Measurements from ENCODE around the gene SPTBN1. TPM values are rescaled to one million over a fixed set of nuclear protein-coding genes. Genes with fewer than 3 reads are reported as not detected.

The SPTBN1 gene
- total and polyA plus RNA-seq, 2 of the 13 experiments (the other 11 are each of a cell fraction or from before 2014, with no cell fraction given) = 123 to 299 TPM

DNA sequence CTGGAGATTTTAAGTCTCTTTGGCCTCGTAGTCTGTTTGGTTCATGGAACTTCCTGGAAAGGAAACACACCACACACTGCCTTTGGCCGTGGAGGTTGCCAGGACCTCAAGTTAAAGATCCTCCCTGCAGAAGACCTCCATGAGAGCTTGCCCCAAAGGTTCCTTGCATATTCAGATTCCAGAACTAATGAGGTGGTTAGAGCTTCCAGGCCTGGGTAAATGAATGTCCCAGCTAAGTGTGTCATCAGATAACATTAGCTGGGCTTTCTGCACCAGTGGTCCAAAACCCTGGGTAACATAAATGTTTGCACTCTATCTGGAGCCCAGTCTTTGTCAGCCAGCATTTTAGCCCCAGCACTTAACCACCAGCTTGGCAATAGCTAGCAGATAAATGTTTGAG lies 145.2 kb downstream of the SPTBN1 start:
- no peaks in the 10 kb centered on the region for H3K9me3 ChIP-seq (ENCODE audit: low read length)
- peaks cover 93% of the 10 kb centered on the region for H3K4me1 ChIP-seq (ENCODE audit: insufficient read depth, low read length)
- no peak overlapping the region for H3K9ac ChIP-seq (ENCODE audit: insufficient read depth, low read depth, low read length)
- H3K27ac ChIP-seq (ENCODE audit: extremely low read length, insufficient read depth, low read length) = no peak overlapping the region
- no peak overlapping the region for H3K4me3 ChIP-seq (replicated peaks in 1 of 3; ENCODE audit: insufficient read depth in 1 of 3, low read depth in 2 of 3, low read length in 3 of 3)
- ChIA-PET POLR2A (interaction anchor here (2.6 kb wide), 1 partner anchor 11 kb away, joined by 14 read pairs; no protein-coding TSS in a partner anchor), CTCF (ENCODE audit: low intra/inter-chr PET ratio, low total read pairs) (no interaction called here)
- 96% methylated on average over 2 of the region's 2 CpGs for WGBS (ENCODE audit: low lambda C conversion rate)
- peaks cover 100% of the 10 kb centered on the region for H3K79me2 ChIP-seq (ENCODE audit: insufficient read depth, low read length)
- in situ Hi-C loops (cut with HindIII; ENCODE audit: extremely low pct_ligation_motif_present, low pct_unique_long_range_greater_than_20kb) = no loop called here
- no peaks in the 10 kb centered on the region for H3K27me3 ChIP-seq (ENCODE audit: control insufficient read depth in 1 of 2, insufficient read depth in 2 of 2, low read length in 2 of 2)
- H4K20me1 ChIP-seq (ENCODE audit: insufficient read depth, low read length) = peaks cover 97% of the 10 kb centered on the region
- no TSS peak for BruUV-seq (replicated peaks)
- peak; percentile 6; the same call in 2 of the 3 replicates for ATAC-seq
- intact Hi-C loops (cut with micrococcal nuclease; ENCODE audit: unreplicated experiment) = loop anchor here (1.0 kb wide), 1 partner anchor 26 kb away; no protein-coding TSS in a partner anchor
- FAIRE-seq = no peak
- no peak for DNase-seq (ENCODE audit: low spot score)
- H3K4me2 ChIP-seq (ENCODE audit: low read depth, low read length) = no peak overlapping the region
- peaks cover 49 to 92% of the 10 kb centered on the region in 2 experiments for H3K36me3 ChIP-seq (replicated peaks in 1 of 2; ENCODE audit: control insufficient read depth in 1 of 2, insufficient read depth in 2 of 2, low read length in 2 of 2)
- no peak overlapping the region for H2AFZ ChIP-seq (ENCODE audit: low read length)
- TF ChIP-seq ZNF180 (CRISPR knock-in tag; IDR thresholded peaks at IDR 0.05; ENCODE audit: borderline replicate concordance, low read depth) = no peak
- TF ChIP-seq NR2C2 (CRISPR knock-in tag; IDR thresholded peaks at IDR 0.05; ENCODE audit: borderline replicate concordance) = no peak
- TF ChIP-seq RXRA (CRISPR knock-in tag; IDR thresholded peaks at IDR 0.05) = no peak
- TF ChIP-seq SMYD3 (CRISPR knock-in tag; IDR thresholded peaks at IDR 0.05) = no peak
- TF ChIP-seq MEF2D (CRISPR knock-in tag; IDR thresholded peaks at IDR 0.05) = no peak
- TF ChIP-seq ZNF552 (CRISPR knock-in tag; IDR thresholded peaks at IDR 0.05; ENCODE audit: borderline replicate concordance) = no peak
- TF ChIP-seq ZNF713 (CRISPR knock-in tag; IDR thresholded peaks at IDR 0.05) = no peak
- peak; percentile 22 for TF ChIP-seq TEAD3 (CRISPR knock-in tag; optimal IDR thresholded peaks at IDR 0.05; ENCODE audit: borderline replicate concordance)
- no peak for TF ChIP-seq ZNF451 (CRISPR knock-in tag; IDR thresholded peaks at IDR 0.05)
- no peak for TF ChIP-seq ETS1 (CRISPR knock-in tag; IDR thresholded peaks at IDR 0.05)
- TF ChIP-seq RBM22 (optimal IDR thresholded peaks at IDR 0.05; ENCODE audit: low read length) = peak; percentile 51
- TF ChIP-seq ATRX (CRISPR knock-in tag; IDR thresholded peaks at IDR 0.05; ENCODE audit: borderline replicate concordance) = no peak
- no peak for TF ChIP-seq KLF12 (CRISPR knock-in tag; IDR thresholded peaks at IDR 0.05; ENCODE audit: borderline replicate concordance)
- no peak for TF ChIP-seq ZNF576 (CRISPR knock-in tag; IDR thresholded peaks at IDR 0.05)
- no peak for TF ChIP-seq ZNF337 (CRISPR knock-in tag; IDR thresholded peaks at IDR 0.05; ENCODE audit: borderline replicate concordance, low read depth)
- TF ChIP-seq ZNF761 (CRISPR knock-in tag; conservative IDR thresholded peaks at IDR 0.05) = no peak
- TF ChIP-seq ZNF607 (CRISPR knock-in tag; IDR thresholded peaks at IDR 0.05; ENCODE audit: borderline replicate concordance) = no peak
- no peak for TF ChIP-seq EHMT2 (IDR thresholded peaks at IDR 0.05; ENCODE audit: borderline replicate concordance, low read depth, low read length)
- TF ChIP-seq, protein P1, sequence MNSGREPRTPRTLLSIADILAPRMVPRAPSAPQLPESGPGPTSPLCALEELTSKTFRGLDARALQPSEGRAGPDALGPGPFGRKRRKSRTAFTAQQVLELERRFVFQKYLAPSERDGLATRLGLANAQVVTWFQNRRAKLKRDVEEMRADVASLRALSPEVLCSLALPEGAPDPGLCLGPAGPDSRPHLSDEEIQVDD (CRISPR knock-in tag; IDR thresholded peaks at IDR 0.05; ENCODE audit: borderline replicate concordance) = no peak
- TF ChIP-seq, protein P2, sequence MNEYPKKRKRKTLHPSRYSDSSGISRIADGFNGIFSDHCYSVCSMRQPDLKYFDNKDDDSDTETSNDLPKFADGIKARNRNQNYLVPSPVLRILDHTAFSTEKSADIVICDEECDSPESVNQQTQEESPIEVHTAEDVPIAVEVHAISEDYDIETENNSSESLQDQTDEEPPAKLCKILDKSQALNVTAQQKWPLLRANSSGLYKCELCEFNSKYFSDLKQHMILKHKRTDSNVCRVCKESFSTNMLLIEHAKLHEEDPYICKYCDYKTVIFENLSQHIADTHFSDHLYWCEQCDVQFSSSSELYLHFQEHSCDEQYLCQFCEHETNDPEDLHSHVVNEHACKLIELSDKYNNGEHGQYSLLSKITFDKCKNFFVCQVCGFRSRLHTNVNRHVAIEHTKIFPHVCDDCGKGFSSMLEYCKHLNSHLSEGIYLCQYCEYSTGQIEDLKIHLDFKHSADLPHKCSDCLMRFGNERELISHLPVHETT (CRISPR knock-in tag; conservative IDR thresholded peaks at IDR 0.05) = no peak
- TF ChIP-seq ZNF431 (CRISPR knock-in tag; IDR thresholded peaks at IDR 0.05; ENCODE audit: borderline replicate concordance, low read depth) = no peak
- no peak for TF ChIP-seq RXRB (CRISPR knock-in tag; IDR thresholded peaks at IDR 0.05; ENCODE audit: borderline replicate concordance)
- TF ChIP-seq POLR2G (IDR thresholded peaks at IDR 0.05; ENCODE audit: low read depth, low read length) = peak; percentile 40; the same call in 1 of the 2 replicates
- TF ChIP-seq ZNF678 (CRISPR knock-in tag; IDR thresholded peaks at IDR 0.05) = no peak
- TF ChIP-seq ZNF709 (CRISPR knock-in tag; IDR thresholded peaks at IDR 0.05) = no peak
